HG02678 (cell line): Measurements from ENCODE around the gene RYR1.
"Not testable (repeated sequence)": the region's sequence is repeated elsewhere in the genome, so short reads cannot be mapped to it uniquely, and the experiment has no call there.

Source experiments
- ATAC-seq: cut with Tn5 transposase; IDR thresholded peaks from one replicate; pipeline ENCODE4 v1.9.1; 2021; ENCODE audit warnings: mild to moderate bottlenecking, moderate library complexity; ENCODE audit not compliant: unreplicated experiment

Gene RYR1

DNA sequence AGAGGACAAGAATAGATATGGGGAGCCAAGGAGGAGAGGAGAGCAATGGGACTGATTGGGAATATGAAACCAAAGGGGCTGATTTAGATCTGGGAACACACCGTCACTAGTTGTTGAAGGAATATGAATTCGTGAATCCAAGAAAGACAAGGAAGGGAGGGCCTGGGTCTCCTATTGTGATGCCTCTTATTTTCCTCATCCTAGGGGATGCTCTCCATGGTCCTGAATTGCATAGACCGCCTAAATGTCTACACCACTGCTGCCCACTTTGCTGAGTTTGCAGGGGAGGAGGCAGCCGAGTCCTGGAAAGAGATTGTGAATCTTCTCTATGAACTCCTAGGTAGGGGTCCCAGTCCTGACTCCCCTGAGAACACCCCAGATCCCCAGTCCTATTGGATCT, 21.5 kb downstream of the RYR1 start:
- ATAC-seq = no peak

DNA sequence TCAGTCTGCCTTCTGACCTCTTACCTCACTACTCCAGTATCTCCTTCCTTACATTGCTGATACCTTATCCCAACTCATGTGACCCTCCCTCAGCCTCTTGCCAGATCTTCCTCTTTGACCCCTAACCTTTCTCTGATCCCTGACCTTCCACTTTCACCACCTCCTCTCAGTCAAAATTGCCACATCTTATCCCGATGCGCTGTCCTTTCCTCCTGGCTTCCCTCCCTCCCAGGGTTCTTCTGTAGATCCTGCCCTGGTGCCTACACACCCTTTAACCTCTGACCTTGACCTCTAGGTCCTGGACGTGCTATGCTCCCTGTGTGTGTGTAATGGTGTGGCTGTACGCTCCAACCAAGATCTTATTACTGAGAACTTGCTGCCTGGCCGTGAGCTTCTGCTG, 23.7 kb downstream of the RYR1 start:
- no peak for ATAC-seq

DNA sequence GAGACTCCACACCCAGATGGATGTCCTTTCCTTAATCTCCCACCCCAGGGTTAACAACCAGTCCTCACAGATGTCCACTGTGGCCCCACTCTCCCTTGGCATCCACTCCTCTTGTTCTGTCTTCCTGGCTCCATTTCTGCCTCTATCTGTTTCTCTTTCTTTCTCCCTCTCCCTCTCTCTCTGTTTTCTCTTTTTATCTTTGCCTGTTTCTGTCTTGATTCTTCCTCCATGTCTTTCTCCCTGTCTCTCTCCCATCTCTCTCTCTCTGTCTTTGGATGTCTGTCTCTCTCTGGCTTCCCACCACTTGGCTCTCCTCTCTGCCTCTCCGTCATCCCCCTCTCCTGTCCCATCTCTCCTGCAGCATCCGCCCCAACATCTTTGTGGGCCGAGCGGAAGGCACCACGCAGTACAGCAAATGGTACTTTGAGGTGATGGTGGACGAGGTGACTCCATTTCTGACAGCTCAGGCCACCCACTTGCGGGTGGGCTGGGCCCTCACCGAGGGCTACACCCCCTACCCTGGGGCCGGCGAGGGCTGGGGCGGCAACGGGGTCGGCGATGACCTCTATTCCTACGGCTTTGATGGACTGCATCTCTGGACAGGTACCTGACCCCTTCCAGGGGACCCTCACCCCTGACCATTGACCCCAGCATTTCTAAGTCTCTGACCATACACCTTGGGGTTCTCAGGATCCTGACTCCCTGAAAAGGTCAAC, 24.4 kb downstream of the RYR1 start:
- ATAC-seq = no peak

DNA sequence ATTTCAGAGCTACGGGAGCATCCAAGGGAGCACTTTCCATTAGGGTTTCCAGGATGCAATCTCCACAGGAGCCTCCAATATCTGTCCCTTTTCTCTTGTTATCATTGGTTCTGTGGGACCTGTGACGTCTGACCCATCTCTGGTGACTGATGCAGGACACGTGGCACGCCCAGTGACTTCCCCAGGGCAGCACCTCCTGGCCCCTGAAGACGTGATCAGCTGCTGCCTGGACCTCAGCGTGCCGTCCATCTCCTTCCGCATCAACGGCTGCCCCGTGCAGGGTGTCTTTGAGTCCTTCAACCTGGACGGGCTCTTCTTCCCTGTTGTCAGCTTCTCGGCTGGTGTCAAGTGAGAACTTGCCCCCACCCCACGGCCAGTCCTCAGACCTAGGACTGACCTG, 25.5 kb downstream of the RYR1 start:
- no peak for ATAC-seq

DNA sequence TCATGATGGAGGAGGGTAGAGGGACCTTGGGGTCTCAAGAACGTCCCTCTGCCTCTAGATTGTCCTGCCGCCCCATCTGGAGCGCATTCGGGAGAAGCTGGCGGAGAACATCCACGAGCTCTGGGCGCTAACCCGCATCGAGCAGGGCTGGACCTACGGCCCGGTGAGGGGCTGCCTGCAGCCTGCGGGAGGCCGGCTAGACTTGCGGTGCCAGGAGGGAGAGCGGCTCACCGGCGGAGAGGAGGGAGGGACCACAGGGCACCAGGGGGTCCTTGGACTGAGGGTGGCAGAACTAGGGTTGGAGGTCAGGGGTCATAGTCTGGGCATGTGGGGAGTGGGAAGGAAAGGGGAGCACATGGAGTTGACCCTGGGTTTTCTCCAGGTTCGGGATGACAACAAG, 29.9 kb downstream of the RYR1 start:
- ATAC-seq = no peak

DNA sequence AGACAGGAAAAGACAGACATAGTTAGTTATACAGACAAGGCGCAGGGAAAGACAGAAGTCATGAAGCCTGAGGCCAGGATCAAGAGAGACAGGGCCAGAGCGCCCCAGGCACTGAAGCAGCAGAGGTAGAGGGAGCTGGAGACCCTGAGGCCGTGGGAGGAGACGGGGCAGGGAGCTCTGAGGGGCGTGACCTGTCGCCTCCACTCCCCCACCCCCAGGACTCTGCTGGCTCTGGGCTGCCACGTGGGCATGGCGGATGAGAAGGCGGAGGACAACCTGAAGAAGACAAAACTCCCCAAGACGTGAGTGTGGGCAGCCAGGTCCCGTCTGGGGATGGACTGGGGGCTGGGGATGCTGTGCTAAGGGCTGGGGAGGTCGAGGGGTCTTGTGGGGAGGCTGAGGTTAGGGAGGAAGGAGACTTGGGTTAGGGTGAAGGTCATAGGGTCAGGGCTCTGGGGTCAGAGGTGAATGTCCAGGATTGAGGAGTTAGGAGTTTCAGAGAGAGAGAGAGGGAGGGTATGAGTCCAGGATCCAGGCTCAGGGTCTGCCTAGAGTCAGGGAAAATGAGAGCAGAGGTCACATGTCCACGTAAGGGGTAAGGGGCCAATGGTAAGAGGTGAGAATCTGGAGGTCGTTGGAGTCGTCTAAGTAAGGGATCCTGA, 31.1 kb downstream of the RYR1 start:
- ATAC-seq = no peak

DNA sequence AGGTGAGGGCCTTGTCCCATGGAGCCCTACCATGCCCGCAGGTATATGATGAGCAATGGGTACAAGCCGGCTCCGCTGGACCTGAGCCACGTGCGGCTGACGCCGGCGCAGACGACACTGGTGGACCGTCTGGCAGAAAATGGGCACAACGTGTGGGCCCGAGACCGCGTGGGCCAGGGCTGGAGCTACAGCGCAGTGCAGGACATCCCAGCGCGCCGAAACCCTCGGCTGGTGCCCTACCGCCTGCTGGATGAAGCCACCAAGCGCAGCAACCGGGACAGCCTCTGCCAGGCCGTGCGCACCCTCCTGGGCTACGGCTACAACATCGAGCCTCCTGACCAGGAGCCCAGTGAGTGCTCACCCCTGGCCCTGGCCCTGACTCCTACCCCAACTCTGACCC, 32.6 kb downstream of the RYR1 start:
- no peak for ATAC-seq

DNA sequence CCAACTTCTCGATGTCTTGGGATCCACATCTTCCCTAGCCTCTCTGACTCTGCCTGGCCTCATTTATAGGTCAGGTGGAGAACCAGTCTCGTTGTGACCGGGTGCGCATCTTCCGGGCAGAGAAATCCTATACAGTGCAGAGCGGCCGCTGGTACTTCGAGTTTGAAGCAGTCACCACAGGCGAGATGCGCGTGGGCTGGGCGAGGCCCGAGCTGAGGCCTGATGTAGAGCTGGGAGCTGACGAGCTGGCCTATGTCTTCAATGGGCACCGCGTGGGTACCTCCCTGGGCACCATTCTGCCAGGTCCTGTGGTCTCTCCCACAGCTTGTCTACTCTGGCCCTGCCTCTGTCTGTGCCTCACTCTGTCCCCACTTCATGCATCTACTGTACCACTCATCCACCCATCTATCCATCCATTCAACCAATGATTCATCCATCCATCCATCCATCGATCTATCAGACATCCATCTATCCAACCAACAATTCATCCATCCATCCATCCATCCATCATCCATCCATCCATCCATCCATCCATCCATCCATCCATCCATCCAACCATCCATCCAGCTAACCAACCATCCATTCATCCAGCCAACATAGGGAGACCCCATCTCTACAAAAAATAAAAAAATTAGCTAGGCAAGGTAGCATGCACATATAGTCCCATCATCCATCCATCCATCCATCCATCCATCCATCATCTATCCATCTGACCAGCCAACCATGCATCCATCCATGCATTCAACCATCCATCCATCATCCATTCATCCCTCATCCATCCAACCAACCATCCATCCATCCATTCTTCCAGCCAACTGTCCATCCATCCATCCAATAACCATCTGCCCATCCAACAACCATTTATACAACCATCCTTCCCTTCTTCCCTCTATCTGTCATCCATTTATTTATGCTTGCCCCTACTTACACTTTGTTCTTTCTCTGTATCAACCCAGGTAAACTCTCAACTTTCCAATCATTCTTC, 34.3 kb downstream of the RYR1 start:
- ATAC-seq = no peak

DNA sequence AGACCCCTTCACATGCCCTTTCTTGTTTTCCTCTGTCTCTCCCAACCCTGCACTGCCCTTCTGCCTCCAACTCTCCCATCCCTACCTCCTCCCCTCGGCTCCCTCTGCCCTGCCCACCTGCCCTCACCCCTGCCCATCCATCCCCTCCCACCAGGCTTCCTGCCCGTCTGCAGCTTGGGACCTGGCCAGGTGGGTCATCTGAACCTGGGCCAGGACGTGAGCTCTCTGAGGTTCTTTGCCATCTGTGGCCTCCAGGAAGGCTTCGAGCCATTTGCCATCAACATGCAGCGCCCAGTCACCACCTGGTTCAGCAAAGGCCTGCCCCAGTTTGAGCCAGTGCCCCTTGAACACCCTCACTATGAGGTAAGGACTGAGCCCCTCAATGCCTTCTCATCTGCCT, 35.7 kb downstream of the RYR1 start:
- ATAC-seq = no peak

DNA sequence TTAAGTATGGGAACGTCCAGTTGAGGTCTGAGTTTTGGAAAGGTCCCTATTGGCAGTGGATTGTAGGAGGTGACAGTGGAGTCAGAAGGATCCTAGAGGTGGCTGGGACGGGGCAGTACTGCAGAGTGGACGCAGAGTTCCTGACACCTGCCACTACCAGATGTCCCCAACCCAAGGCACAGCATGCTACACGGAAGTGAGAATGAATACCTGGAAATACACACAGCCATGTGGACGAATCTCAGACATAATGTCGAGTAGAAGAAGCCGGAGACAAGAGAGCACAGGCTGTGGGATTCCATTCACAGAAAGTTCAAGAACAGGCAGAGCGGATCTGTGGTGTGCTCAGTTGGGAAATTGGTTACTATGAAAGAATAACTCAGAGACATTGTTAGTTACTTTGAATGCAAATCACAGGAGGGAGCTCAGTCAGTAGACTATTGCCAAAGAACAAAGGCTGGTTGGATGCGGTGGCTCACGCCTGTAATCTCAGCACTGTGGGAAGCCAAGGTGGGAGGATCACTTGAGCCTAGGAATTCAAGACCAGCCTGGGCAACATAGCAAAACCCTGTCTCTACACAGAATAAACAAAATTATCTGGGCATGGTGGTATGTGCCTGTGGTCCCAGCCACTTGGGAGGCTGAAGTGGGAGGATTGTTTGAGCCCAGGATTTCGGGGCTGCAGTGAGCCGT, 37.4 kb downstream of the RYR1 start:
- ATAC-seq = no peak

DNA sequence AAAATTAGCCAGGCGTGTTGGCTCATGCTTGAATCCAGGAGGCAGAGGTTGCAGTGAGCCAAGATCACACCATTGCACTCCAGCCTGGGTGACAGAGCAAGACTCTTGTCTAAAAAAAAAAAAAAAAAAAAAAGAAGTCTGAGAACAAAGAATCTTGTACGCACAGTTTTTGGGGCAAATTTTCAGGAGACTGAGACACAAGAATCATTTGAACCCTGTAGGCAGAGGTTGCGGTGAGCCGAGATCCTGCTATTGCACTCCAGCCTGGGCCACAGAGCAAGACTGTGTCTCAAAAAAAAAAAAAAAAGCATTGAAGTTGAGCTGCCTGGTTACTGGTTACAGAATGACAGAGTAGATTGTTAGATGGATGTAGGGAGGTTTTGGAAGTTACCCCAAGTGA, 39.2 kb downstream of the RYR1 start:
- ATAC-seq = not testable (repeated sequence)

DNA sequence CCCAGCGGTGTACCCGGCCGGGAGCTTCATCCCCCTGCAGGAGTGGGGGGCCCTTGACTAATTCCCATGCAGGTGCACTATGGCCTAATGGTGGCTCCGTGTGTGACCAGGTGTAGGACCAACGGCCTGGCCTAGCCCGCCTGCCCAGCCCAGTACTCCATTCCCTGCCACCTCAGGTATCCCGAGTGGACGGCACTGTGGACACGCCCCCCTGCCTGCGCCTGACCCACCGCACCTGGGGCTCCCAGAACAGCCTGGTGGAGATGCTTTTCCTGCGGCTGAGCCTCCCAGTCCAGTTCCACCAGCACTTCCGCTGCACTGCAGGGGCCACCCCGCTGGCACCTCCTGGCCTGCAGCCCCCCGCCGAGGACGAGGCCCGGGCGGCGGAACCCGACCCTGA, 39.7 kb downstream of the RYR1 start:
- no peak for ATAC-seq

DNA sequence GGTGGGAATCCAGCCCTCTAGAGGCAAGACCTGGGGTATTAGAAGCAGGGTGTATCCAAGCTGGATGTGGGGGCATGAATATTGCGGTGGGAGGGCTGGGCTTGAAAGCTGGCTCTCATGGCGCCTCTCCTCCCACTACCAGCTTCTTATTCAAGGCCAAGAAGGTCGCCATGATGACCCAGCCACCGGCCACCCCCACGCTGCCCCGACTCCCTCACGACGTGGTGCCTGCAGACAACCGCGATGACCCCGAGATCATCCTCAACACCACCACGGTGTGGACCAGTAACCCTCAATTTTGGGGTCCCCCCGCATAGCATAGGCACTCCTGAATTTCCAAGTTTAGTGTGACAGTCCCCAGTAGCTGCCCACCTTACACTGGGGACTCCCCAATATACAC, 41.7 kb downstream of the RYR1 start:
- no peak for ATAC-seq

DNA sequence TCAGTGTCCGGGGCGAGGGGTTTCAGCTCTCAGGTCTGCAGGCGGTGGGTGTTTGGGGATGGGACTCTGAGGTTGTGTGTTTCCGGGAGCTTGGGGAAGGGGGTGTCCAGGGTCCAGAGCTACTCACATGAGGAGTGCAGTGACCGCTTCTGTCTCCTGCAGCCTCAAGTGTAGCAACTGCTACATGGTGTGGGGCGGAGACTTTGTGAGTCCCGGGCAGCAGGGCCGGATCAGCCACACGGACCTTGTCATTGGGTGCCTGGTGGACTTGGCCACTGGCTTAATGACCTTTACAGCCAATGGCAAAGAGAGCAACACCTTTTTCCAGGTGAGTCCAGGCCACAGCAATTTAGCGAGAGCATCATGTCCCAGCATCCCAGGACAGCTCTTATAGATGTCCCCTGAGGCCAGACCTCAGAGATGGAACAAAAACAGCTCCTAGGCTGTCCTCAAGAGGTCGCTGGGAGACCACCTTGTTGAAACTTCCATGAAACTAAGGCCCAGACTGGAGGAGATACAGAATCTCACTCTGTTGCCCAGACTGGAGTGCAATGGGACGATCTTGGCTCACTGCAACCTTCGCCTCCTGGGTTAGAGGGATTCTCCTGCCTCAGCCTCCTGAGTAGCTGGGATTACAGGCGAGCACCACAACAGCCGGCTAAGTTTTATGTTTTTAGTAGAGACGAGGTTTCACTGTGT, 44.9 kb downstream of the RYR1 start:
- no peak for ATAC-seq

DNA sequence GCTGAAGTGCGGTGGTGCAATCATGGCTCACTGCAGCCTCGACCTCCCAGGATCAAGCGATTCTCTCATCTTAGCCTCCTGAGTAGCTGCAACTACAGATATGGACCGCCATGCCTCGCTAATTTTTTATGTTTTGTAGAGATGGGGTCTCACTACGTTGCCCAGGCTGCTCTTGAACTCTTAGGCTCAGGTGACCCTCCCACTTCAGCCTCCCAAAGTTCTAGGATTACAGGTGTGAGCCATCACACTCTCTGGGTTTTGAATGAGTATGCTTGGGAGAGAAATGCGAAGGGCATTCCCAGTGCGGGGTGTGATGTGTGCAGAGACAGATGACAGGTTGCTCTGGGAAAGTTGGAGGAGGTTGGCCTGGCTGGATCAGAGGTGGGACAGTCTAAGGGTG, 49.0 kb downstream of the RYR1 start:
- ATAC-seq = no peak

DNA sequence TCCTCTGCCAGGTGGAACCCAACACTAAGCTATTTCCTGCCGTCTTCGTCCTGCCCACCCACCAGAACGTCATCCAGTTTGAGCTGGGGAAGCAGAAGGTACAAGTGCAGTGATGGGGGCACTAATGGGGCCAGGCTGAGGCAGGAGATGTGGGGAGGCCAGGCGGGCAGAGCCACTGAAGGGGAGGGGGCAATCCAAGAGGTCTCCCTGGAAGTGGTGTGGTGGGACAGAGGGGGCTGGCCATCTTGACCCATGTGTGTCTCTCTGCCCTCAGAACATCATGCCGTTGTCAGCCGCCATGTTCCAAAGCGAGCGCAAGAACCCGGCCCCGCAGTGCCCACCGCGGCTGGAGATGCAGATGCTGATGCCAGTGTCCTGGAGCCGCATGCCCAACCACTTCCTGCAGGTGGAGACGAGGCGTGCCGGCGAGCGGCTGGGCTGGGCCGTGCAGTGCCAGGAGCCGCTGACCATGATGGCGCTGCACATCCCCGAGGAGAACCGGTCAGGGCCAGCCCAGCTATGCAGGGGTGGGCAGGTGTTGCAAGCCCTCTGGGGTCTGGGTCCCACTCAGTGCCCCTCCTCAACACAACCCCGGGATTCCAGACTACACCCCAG, 49.6 kb downstream of the RYR1 start:
- no peak for ATAC-seq

DNA sequence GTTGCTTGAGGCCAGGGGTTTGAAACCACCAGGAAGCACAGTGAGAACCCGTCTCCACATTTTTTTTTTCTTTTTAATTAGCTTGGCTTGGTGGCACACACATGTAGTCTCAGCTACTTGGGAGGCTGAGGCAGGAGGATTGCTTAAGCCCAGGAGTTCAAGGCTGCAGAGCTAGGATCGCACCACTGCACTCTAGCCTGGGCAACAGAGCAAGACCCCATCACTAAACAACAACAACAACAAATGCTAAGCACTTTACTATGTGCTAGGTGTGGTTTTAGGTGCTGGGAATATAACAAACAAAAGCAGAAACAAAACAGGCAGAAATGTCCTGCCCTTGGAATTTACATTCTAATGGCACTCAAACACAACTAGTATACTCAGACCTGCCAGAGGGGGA, 51.3 kb downstream of the RYR1 start:
- ATAC-seq = no peak

DNA sequence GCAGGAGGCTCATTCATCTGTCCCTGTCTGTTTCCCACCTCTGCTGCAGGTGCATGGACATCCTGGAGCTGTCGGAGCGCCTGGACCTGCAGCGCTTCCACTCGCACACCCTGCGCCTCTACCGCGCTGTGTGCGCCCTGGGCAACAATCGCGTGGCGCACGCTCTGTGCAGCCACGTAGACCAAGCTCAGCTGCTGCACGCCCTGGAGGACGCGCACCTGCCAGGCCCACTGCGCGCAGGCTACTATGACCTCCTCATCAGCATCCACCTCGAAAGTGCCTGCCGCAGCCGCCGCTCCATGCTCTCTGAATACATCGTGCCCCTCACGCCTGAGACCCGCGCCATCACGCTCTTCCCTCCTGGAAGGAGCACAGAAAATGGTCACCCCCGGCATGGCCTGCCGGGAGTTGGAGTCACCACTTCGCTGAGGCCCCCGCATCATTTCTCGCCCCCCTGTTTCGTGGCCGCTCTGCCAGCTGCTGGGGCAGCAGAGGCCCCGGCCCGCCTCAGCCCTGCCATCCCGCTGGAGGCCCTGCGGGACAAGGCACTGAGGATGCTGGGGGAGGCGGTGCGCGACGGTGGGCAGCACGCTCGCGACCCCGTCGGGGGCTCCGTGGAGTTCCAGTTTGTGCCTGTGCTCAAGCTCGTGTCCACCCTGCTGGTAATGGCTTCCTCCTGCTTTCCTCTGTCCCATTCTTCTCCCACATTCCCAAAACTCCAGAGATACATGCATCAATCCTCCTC, 52.2 kb downstream of the RYR1 start:
- ATAC-seq = no peak

DNA sequence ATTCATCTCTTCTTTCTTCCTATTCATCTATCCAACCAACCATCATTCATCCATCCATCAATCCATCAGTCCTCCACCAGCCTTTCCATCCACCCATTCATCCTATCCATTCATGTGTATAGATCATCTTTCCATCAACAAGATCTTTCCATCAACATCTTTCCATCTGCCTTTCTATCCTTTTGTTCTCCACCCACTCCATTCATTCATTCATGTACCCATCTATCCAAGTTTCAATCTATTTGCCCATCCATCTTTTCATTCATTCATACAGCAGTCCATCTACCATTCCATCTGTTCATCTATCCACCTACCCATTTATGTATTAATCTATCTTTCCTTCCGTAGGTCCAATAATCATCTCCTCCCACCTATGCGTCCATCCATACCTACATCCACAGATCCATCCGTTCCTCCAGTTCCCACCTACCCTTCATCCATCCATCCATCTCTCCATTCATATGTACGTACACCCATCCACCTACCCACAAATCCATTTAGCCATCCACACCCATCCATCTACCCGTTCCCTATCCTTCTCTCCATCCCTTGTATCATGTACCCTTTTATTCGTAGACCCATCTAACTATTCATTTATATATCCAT, 53.3 kb downstream of the RYR1 start:
- ATAC-seq = no peak
